ENCODE data around the gene ADD2. TPM values are rescaled to one million over a fixed set of nuclear protein-coding genes. Genes with fewer than 3 reads are reported as not detected.

The ADD2 gene
- total and polyA plus RNA-seq, 12 donors = 0.20 to 5.6 (median 1.9) TPM; not detected in 1

GRCh38 chr2:70746094-70746974, 21.7 kb downstream of the ADD2 start:
- DNase-seq = no peak
- H3K36me3 ChIP-seq (replicated peaks in 1 of 2) = no peaks in the 10 kb centered on the region
- H3K9me3 ChIP-seq (replicated peaks in 1 of 3) = no peaks in the 10 kb centered on the region
- H3K27ac ChIP-seq = no peak overlapping the region
- intact Hi-C loops (cut with DNase I) = no loop called here
- TF ChIP-seq POLR2A (IDR thresholded peaks at IDR 0.05) (no peak), CTCF (IDR thresholded peaks at IDR 0.05) (no peak)
- no peak overlapping the region for H3K4me3 ChIP-seq
- H3K27me3 ChIP-seq = no peaks in the 10 kb centered on the region
- H3K4me1 ChIP-seq (replicated peaks in 1 of 2) = no peaks in the 10 kb centered on the region
- 56 to 73% (median 61%) methylated on average over 5 of the region's 5 CpGs for WGBS, 4 donors

DNA sequence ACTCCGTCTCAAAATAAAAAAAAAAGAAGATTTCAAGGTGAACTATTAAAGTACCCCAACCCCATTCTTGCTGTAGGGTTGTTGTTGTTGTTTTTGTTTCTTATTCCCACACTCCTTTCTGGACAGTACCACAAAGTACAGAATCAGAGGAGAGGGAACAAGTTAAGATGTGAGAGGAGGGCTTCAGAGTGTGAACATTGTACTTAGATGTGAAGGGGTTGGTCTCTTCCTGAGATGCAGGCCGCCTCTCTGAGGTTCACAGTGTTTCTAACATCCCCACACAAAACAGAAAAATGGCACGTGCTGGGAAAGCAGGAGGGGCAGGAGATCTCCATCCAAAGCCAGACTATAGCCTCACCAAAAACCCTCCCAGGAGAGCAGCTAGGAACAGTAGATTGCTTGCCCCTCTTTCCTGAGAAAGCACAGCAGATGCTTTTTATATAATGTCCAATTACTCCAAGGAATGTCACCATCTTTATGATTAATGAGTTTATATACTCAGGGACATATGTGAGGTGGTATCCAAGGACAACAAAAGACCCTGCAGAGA, 22.6 kb downstream of the ADD2 start:
- Histone ChIP-seq H3K27me3 (no peaks in the 10 kb centered on the region), H3K4me3 (no peak overlapping the region), H3K36me3 (replicated peaks in 1 of 2) (no peaks in the 10 kb centered on the region), H3K9me3 (replicated peaks in 1 of 3) (no peaks in the 10 kb centered on the region), H3K27ac (no peak overlapping the region), H3K4me1 (replicated peaks in 1 of 2) (no peaks in the 10 kb centered on the region)
- TF ChIP-seq POLR2A (IDR thresholded peaks at IDR 0.05) (no peak), CTCF (IDR thresholded peaks at IDR 0.05) (no peak)
- WGBS, 4 donors = 51 to 69% (median 67%) methylated on average over 3 of the region's 3 CpGs
- intact Hi-C loops (cut with DNase I) = no loop called here
- DNase-seq = no peak

GRCh38 chr2:70744397-70744796, 23.6 kb downstream of the ADD2 start:
- no peaks in the 10 kb centered on the region for H3K9me3 ChIP-seq (replicated peaks in 1 of 3)
- H3K4me1 ChIP-seq (replicated peaks in 1 of 2) = no peaks in the 10 kb centered on the region
- no peak for DNase-seq
- no peaks in the 10 kb centered on the region for H3K36me3 ChIP-seq (replicated peaks in 1 of 2)
- WGBS, 4 donors = 61 to 77% (median 65%) methylated on average over 3 of the region's 3 CpGs
- TF ChIP-seq CTCF (IDR thresholded peaks at IDR 0.05) (no peak), POLR2A (IDR thresholded peaks at IDR 0.05) (no peak)
- intact Hi-C loops (cut with DNase I) = no loop called here
- H3K27me3 ChIP-seq = no peaks in the 10 kb centered on the region
- no peak overlapping the region for H3K4me3 ChIP-seq
- no peak overlapping the region for H3K27ac ChIP-seq

- no peak overlapping the region for H3K4me3 ChIP-seq
- H3K27me3 ChIP-seq = no peaks in the 10 kb centered on the region
- no peaks in the 10 kb centered on the region for H3K36me3 ChIP-seq (replicated peaks in 1 of 2)
- intact Hi-C loops (cut with DNase I) = no loop called here
- DNase-seq = no peak
- TF ChIP-seq CTCF (IDR thresholded peaks at IDR 0.05) (no peak), POLR2A (IDR thresholded peaks at IDR 0.05) (no peak)
- H3K27ac ChIP-seq = no peak overlapping the region
- H3K4me1 ChIP-seq (replicated peaks in 1 of 2) = no peaks in the 10 kb centered on the region
- no peaks in the 10 kb centered on the region for H3K9me3 ChIP-seq (replicated peaks in 1 of 3)
These were observed 24.3 kb downstream of the ADD2 start for GRCh38 chr2:70743677-70744076.

Data from adrenal gland (tissue), 12 donors.